K562 (cell line): ENCODE results near the gene WASF3.

Experiments
- HOXB6 ChIP-seq: fragments of 250-450 bp; sonication (Bioruptor Pico); IDR thresholded peaks from 2 replicates; pipeline ENCODE4 v1.5.1; 2022; ENCODE audit warnings: mild to moderate bottlenecking, borderline replicate concordance
- MXI1 ChIP-seq: IDR thresholded peaks from 2 replicates; pipeline ENCODE4 v1.6.1; 2011; ENCODE audit warnings: low read depth, mild to moderate bottlenecking, improper control_type of control experiment, low read length
- NFIC ChIP-seq: fragments of 450-650 bp; IDR thresholded peaks from 2 replicates; pipeline ENCODE4 v1.6.1; 2017; ENCODE audit warnings: mild to moderate bottlenecking, inconsistent platforms
- POLR2A ChIP-seq: fragments of 450-650 bp; conservative IDR thresholded peaks from 2 replicates; pipeline ENCODE4 v1.6.1; 2016
- POLR2AphosphoS2 ChIP-seq: IDR thresholded peaks from 2 replicates; pipeline ENCODE4 v1.6.1; 2012; ENCODE audit warnings: low read length, improper control_type of control experiment
- ZBTB17 ChIP-seq: fragments of 450-650 bp; formaldehyde crosslinking; IDR thresholded peaks from 2 replicates; pipeline ENCODE4 v1.4.0; 2020; ENCODE audit warnings: mild to moderate bottlenecking
- TF ChIP-seq, protein P1 (sequence below), 3 experiments: IDR thresholded peaks in 2 of 3; conservative IDR thresholded peaks in 1 of 3; 2 replicates each; pipeline ENCODE4 v1.5.1; 2011 to 2012; ENCODE audit warnings: low read length in 3 of 3, mild to moderate bottlenecking in 3 of 3, control low read depth in 2 of 3, improper control_type of control experiment in 1 of 3, inconsistent platforms in 1 of 3, low read depth in 1 of 3, mixed read lengths in 1 of 3, moderate library complexity in 1 of 3; ENCODE audit not compliant: insufficient read depth in 2 of 3
- TF ChIP-seq, protein P2 (sequence below): sonication (generic); formaldehyde crosslinking; IDR thresholded peaks from 2 replicates; pipeline ENCODE4 v1.8.0; 2022; ENCODE audit warnings: mild to moderate bottlenecking, missing genetic modification reagents
- TF ChIP-seq, protein P3 (sequence below): fragments of 150-350 bp; IDR thresholded peaks from 2 replicates; pipeline ENCODE4 v1.6.1; 2014; ENCODE audit warnings: low read depth, mild to moderate bottlenecking, low read length, borderline replicate concordance
- TF ChIP-seq, protein P4 (sequence below), 2 experiments: IDR thresholded peaks; 2 replicates each; pipeline ENCODE4 v1.6.1; 2012; ENCODE audit warnings: improper control_type of control experiment in 2 of 2, low read depth in 2 of 2, low read length in 2 of 2, borderline replicate concordance in 1 of 2

DNA sequence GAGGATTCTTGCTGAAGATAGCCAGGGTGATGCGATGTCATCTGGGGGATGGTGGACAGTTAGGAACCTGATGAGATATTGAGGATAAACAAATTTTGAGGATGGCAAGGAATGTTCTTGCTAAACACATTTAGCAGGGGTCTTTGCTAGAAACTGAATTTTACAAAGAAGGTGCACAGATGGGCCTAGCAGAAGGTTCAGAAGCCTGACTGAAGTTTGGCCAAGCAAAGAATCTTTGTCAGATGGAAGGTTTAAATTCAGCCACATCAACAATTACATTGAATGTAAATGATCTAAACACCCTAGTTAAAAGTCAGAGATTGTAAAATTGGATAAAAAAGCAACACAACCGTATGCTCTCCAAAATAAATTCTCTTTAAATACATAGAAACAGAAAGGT is 68.8 kb downstream of the WASF3 start:
- TF ChIP-seq HOXB6 (CRISPR knock-in tag) (no peak), ZBTB17 (no peak), MXI1 (no peak), POLR2AphosphoS2 (no peak), NFIC (no peak), POLR2A (no peak)
- TF ChIP-seq, protein P1, sequence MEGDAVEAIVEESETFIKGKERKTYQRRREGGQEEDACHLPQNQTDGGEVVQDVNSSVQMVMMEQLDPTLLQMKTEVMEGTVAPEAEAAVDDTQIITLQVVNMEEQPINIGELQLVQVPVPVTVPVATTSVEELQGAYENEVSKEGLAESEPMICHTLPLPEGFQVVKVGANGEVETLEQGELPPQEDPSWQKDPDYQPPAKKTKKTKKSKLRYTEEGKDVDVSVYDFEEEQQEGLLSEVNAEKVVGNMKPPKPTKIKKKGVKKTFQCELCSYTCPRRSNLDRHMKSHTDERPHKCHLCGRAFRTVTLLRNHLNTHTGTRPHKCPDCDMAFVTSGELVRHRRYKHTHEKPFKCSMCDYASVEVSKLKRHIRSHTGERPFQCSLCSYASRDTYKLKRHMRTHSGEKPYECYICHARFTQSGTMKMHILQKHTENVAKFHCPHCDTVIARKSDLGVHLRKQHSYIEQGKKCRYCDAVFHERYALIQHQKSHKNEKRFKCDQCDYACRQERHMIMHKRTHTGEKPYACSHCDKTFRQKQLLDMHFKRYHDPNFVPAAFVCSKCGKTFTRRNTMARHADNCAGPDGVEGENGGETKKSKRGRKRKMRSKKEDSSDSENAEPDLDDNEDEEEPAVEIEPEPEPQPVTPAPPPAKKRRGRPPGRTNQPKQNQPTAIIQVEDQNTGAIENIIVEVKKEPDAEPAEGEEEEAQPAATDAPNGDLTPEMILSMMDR (IDR thresholded peaks at IDR 0.05 in 2 of 3, conservative IDR thresholded peaks at IDR 0.05 in 1 of 3; ENCODE audit: insufficient read depth in 2 of 3, low read depth in 1 of 3, low read length in 3 of 3) = no peak
- TF ChIP-seq, protein P2, sequence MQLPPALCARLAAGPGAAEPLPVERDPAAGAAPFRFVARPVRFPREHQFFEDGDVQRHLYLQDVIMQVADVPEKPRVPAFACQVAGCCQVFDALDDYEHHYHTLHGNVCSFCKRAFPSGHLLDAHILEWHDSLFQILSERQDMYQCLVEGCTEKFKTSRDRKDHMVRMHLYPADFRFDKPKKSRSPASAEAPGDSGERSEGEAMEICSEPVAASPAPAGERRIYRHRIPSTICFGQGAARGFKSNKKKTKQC (CRISPR knock-in tag) = no peak
- TF ChIP-seq, protein P3, sequence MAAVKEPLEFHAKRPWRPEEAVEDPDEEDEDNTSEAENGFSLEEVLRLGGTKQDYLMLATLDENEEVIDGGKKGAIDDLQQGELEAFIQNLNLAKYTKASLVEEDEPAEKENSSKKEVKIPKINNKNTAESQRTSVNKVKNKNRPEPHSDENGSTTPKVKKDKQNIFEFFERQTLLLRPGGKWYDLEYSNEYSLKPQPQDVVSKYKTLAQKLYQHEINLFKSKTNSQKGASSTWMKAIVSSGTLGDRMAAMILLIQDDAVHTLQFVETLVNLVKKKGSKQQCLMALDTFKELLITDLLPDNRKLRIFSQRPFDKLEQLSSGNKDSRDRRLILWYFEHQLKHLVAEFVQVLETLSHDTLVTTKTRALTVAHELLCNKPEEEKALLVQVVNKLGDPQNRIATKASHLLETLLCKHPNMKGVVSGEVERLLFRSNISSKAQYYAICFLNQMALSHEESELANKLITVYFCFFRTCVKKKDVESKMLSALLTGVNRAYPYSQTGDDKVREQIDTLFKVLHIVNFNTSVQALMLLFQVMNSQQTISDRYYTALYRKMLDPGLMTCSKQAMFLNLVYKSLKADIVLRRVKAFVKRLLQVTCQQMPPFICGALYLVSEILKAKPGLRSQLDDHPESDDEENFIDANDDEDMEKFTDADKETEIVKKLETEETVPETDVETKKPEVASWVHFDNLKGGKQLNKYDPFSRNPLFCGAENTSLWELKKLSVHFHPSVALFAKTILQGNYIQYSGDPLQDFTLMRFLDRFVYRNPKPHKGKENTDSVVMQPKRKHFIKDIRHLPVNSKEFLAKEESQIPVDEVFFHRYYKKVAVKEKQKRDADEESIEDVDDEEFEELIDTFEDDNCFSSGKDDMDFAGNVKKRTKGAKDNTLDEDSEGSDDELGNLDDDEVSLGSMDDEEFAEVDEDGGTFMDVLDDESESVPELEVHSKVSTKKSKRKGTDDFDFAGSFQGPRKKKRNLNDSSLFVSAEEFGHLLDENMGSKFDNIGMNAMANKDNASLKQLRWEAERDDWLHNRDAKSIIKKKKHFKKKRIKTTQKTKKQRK = no peak
- TF ChIP-seq, protein P4, sequence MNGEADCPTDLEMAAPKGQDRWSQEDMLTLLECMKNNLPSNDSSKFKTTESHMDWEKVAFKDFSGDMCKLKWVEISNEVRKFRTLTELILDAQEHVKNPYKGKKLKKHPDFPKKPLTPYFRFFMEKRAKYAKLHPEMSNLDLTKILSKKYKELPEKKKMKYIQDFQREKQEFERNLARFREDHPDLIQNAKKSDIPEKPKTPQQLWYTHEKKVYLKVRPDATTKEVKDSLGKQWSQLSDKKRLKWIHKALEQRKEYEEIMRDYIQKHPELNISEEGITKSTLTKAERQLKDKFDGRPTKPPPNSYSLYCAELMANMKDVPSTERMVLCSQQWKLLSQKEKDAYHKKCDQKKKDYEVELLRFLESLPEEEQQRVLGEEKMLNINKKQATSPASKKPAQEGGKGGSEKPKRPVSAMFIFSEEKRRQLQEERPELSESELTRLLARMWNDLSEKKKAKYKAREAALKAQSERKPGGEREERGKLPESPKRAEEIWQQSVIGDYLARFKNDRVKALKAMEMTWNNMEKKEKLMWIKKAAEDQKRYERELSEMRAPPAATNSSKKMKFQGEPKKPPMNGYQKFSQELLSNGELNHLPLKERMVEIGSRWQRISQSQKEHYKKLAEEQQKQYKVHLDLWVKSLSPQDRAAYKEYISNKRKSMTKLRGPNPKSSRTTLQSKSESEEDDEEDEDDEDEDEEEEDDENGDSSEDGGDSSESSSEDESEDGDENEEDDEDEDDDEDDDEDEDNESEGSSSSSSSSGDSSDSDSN (IDR thresholded peaks at IDR 0.05; ENCODE audit: borderline replicate concordance in 1 of 2, low read depth in 2 of 2, low read length in 2 of 2) = no peak
